ENCODE data around the gene VPS13A.
"Not testable (repeated sequence)": the region's sequence is repeated elsewhere in the genome, so short reads cannot be mapped to it uniquely, and the experiment has no call there.

VPS13A gene

GRCh38 chr9:77426712-77427111, 249.4 kb downstream of the VPS13A start:
- DNase-seq = no peak

GRCh38 chr9:77427256-77427927, 250.1 kb downstream of the VPS13A start:
- no peak for DNase-seq

DNA sequence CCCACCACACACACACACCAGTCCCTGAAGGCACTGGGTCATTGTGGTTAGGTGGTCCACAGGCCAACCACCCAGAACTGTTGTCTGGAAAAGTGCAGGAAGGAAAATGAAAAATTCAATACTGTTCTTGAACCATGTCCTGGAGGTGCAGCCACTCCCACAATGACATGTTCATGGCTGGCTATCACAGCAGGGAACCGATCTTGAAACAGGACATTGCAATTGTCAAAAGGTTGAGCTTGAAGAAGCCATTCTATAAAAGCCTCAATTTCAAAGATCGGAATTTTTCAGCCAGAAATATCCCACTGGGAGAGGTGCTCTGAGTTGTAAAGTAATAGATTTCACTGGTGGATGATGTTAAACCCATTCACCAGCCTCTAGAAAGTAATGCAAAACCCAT, 252.6 kb downstream of the VPS13A start:
- no peak for DNase-seq

DNA sequence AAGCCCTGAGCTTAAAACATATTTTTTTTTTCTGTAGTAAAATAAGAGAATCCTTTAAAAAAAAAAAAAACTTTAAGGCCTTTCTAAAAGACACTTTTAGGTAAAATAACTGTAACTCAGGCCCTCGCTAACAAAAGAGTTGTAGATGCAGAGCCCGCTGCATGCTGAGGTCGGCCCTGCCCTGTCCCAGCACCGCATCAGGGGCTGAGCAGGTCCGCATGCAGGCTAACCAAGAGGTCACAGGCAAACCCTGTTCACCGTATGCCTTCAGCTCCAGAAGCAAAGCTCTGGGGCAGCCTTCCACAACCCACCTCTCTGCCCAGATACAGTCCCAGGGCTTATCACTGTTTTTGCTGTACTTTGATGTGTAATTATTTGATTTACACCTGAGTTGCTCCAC, 254.7 kb downstream of the VPS13A start:
- no peak for DNase-seq

- DNase-seq = peak; percentile 38 to 39
Observed at GRCh38 chr9:77433675-77434445, 256.5 kb downstream of the VPS13A start.

GRCh38 chr9:77435277-77435676, 257.9 kb downstream of the VPS13A start:
- DNase-seq = no peak

GRCh38 chr9:77435688-77436087, 258.4 kb downstream of the VPS13A start:
- no peak for DNase-seq

DNA sequence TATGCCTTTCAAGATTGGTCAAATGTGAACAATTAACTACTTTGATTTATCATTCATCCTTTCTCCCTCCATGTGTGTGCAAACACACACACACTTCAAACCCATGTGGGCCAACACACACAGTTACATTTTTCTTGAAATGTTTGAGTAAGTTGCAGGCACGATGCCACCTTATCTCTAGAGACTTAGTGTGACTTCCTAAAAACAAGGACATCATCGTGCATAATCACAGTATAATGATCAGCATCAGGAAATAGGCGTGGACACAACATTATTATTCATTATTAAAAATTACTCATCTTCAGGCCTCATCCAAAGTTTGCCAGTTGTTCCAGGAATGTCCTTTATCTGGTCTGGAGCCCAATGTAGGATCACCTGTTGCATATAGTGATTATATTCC, 261.3 kb downstream of the VPS13A start:
- no peak for DNase-seq

GRCh38 chr9:77440057-77440456, 262.7 kb downstream of the VPS13A start:
- DNase-seq = no peak

DNA sequence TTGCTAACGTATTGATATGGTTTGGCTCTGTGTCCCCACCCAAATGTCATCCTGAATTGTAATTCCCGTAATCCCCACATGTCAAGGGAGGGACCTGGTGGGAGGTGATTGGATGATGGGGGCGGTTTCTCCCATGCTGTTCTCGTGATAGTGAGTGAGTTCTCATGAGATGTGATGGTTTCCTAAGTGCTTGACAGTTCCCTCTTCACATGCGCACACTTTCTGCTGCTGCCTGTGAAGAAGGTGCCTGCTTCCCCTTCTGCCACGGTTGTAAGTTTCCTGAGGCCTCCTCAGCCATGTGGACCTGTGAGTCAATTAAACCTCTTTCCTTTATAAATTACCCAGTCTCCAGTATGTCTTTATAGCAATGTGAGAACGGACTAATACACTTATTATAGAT, 263.8 kb downstream of the VPS13A start:
- DNase-seq = not testable (repeated sequence)

- DNase-seq = no peak
Observed at GRCh38 chr9:77442436-77442835, 265.1 kb downstream of the VPS13A start.

DNA sequence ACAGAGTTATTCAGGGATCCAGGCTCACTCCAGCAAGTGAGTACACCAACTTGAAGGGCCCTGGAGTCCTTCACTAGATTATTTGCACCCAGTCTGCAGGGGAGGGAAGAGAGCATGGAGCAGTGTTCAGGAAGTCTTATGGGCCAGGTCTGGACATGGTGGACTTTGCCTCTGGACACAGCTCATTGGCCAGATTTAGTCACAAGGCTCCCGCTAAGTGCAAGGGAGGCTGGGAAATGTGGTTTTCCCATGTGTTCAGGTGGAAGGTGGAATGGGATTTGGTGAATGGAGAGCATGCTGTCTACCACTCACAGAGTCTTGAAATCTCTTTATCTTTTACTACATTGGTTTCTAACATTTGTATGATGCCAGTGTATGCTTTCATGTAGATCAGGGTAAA, 270.3 kb downstream of the VPS13A start:
- DNase-seq = no peak

DNA sequence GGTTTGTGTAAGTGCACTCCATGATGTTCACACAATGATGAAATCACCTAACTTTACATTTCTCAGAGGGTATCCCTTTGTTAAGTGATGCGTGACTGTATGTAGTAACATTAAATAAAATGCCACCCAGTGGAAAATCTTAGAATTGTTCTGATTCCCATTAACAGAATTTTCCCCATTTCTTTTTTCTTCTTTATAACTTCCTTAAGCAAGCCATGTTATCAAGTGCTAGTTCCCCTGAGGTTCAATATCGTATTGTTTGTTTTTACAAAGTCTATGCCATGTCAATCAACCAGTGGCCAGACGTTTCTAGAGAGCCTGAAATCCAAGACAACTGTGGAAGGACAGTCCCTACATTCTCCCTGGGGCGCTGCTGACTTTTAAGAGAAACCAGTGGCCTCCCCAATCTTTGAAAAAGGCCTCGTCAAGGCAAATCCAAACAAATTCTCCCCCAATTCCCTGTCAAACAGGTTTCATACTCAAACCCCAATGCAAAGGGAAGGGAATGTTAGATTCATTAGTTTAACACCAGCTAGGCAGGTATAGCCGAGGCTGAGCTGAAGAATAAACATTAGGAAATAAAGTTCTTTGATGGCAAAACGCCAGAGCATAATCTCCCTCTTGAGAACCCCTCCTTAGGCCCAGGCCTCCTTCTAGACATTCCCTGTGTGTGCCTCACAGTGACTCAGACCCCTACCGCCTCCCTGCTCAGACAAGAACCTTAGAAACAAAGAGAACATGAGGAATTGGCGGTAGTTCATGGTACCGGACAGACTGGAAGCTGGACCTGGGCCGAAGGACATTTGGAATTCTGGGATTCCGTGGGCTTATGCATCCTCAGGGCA, 272.1 kb downstream of the VPS13A start:
- no peak for DNase-seq

DNA sequence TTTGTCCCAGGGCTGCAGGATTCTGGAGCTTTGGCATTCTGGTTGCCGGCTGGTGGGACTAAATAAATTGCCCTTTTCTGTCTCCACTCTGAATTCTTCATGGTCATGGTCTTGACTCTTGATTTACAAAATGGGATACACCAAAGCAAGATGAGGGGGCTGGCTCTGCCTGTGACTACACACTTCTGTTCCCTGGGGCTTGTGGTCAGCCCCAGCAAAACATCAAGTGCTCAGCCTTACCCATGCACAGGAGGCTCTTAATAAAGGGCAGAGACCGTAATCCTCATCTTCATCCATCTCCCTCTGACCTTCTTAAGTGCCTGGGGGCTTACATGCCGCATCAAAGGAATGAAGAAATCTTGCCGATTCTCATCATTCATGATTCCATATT, 272.7 kb downstream of the VPS13A start:
- no peak for DNase-seq

- DNase-seq = no peak
Observed at GRCh38 chr9:77451507-77451906, 274.2 kb downstream of the VPS13A start.

- no peak for DNase-seq
Observed at GRCh38 chr9:77453825-77454647, 276.7 kb downstream of the VPS13A start.

DNA sequence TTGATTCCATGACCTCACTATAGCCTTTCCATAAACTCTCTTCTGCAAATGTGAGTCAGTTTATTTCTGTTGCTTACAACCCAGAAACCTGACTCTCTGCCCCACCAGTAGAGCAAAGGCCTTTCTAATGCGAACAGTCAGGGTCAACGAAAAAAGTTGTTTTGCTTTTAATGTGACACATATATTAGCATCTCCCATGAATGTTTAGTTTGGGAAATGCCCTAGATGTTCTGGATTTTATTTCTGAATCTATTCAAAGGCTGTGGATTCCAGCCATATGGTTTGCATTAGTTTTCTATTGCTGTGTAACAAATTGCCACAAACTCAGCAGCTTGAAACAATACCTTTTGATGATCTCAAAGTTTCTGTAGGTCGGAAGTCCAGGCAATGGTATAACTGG, 277.3 kb downstream of the VPS13A start:
- no peak for DNase-seq

GRCh38 chr9:77455312-77455927, 278.1 kb downstream of the VPS13A start:
- DNase-seq = peak in 1 of 2 experiments; percentile 1

DNA sequence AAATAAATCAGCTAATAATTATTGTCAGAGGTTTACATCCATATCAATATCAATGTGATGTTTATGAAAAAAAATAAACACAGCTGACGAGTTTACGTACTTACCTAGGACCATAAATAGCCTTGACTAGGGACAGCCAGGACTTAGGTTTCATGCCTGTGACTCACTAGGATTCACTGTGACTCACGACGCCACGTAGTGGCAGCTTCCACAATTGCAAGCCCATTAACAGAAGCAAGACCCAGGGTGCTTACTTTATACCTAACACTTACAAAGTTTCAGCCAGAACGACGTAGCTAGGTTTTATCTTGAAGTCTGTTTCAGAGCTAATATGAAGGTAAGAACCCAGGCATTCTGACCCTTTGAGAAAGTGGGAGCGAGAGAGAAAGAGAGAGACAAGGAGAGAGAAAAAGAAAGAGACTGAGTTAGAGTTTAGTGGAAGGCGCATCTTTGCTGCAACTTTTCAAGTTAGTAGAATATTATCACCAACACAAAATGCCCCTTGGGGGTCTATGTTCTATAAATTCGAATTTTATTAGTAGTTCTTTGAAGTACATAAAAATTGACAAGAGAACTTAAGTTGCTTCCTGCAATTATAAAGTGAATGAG, 279.6 kb downstream of the VPS13A start:
- peak; percentile 63 to 69 for DNase-seq

DNA sequence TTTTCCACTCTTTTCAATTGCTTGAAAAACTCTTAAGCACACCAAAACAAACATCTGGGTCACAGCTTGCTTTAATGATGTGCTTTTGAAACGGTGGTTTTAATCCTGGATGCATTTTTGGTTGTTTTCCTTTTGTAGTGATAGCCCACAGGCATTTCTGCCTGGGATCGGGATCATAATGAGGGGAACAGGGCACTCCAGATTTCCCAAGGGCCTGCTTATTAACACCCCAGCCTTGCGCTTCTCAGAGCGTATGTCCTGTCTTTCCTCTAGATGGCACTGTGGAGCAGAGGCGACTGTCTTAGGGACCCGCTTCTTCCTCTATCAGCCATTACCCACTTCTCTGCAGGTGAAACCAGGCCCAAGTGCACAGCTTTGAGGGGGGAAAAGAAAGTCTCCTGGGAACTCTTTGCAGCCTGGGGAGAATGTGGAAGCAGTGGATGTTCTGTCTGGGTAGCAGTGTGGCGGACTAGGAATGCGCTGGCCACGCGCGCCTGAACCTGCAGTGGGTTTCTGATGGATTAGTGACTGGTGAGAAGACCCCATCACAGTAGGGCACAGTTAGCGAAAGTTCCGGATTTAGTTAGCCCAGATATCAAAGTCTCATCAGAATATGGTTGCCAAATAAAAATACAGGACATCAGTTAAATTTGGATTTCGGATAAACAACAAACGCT, 280.7 kb downstream of the VPS13A start:
- DNase-seq = peak; percentile 30 to 50

DNA sequence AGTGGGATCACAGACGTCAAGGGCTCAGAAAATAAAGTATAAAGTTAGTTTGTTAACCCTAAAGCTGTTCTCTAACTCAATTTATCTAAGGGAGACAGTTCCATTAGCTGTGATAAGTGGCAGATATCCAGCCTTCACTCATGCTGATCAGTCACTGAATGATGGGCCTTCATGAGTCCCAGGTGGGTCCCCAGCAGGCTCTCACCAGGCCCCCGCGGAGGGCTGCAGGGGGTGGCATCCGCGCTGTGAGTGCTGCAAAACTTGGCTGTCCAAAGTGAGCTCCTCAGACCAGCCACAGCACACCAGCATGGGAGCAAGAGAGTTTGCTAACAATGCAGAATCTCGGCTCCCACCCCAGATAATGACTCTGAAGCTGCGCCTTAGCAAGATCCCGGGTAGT, 283.6 kb downstream of the VPS13A start:
- DNase-seq = no peak

All from NCI-H1930 (cell line).